Activated CD4-positive, alpha-beta memory T cell treated with anti-CD3 and anti-CD28 coated beads for 36 hours (primary cell): Measurements from ENCODE around the gene TAC1. TPM values are rescaled to one million over a fixed set of nuclear protein-coding genes. Genes with fewer than 3 reads are reported as not detected.
"Not testable (repeated sequence)": the region's sequence is repeated elsewhere in the genome, so short reads cannot be mapped to it uniquely, and the experiment has no call there.

Experiments used
- CTCF ChIA-PET: fragments of 350-600 bp; sonication (Branson Sonifier 250); formaldehyde crosslinking; loops from one replicate; lab custom pipeline; 2021; ENCODE audit warnings: antibody characterized with exemption, inconsistent platforms; lab: Charles Lee
- POLR2A ChIA-PET: fragments of 350-600 bp; sonication (Branson Sonifier 250); formaldehyde crosslinking; loops from one replicate; lab custom pipeline; 2021; ENCODE audit warnings: antibody characterized with exemption; lab: Charles Lee
- DNase-seq: peaks from one replicate; pipeline ENCODE4 v3.0.0-alpha.2; 2020
- H3K27ac Mint-ChIP-seq: one replicate; pipeline ENCODE4 v1.8.0; 2021; ENCODE audit warnings: mixed read lengths
- H3K27me3 Mint-ChIP-seq: one replicate; pipeline ENCODE4 v1.8.0; 2021; ENCODE audit warnings: mixed read lengths
- H3K36me3 Mint-ChIP-seq: one replicate; pipeline ENCODE4 v1.8.0; 2021; ENCODE audit warnings: mixed read lengths
- H3K4me1 Mint-ChIP-seq: one replicate; pipeline ENCODE4 v1.8.0; 2021; ENCODE audit warnings: low read depth, mixed read lengths
- H3K4me3 Mint-ChIP-seq: one replicate; pipeline ENCODE4 v1.8.0; 2021; ENCODE audit warnings: mild to moderate bottlenecking, mixed read lengths
- H3K9me3 Mint-ChIP-seq: one replicate; pipeline ENCODE4 v1.8.0; 2021; ENCODE audit warnings: mixed read lengths
- intact Hi-C: fragments of 100-400 bp; cut with micrococcal nuclease; formaldehyde crosslinking; loops from one replicate; pipeline ENCODE4 v1.15.1; 2023
- total RNA-seq, 2 experiments: library from RNA; stranded (reverse); gene quantifications; one replicate each; pipeline ENCODE4 v1.2.3, GENCODE V29; 2021

Gene TAC1
- total RNA-seq, 2 experiments from 2014 or later: not detected

GRCh38 chr7:97752215-97752614, 20.3 kb downstream of the TAC1 start:
- no peak overlapping the region for H3K27ac Mint-ChIP-seq
- ChIA-PET POLR2A (no interaction called here), CTCF (no interaction called here)
- no peaks in the 10 kb centered on the region for H3K9me3 Mint-ChIP-seq
- H3K4me3 Mint-ChIP-seq: no peak overlapping the region
- no peaks in the 10 kb centered on the region for H3K36me3 Mint-ChIP-seq
- peaks cover 3% of the 10 kb centered on the region for H3K27me3 Mint-ChIP-seq
- H3K4me1 Mint-ChIP-seq: no peaks in the 10 kb centered on the region
- intact Hi-C loops: no loop called here
- no peak for DNase-seq

- intact Hi-C loops: no loop called here
- peaks cover 2% of the 10 kb centered on the region for H3K27me3 Mint-ChIP-seq
These were observed 25.9 kb downstream of the TAC1 start for GRCh38 chr7:97757824-97758223.

GRCh38 chr7:97770850-97771249, 39.0 kb downstream of the TAC1 start:
- DNase-seq: no peak
- Mint-ChIP-seq H3K27ac (no peak overlapping the region), H3K4me3 (no peak overlapping the region), H3K9me3 (no peaks in the 10 kb centered on the region), H3K27me3 (peaks cover 2% of the 10 kb centered on the region), H3K36me3 (no peaks in the 10 kb centered on the region), H3K4me1 (no peaks in the 10 kb centered on the region)
- CTCF ChIA-PET: no interaction called here
- intact Hi-C loops: no loop called here
- POLR2A ChIA-PET: no interaction called here

More at GRCh38 chr7:97757824-97758223, 25.9 kb downstream of the TAC1 start:
- ChIA-PET POLR2A (no interaction called here), CTCF (no interaction called here)
- no peaks in the 10 kb centered on the region for H3K4me1 Mint-ChIP-seq
- no peak overlapping the region for H3K27ac Mint-ChIP-seq
- H3K36me3 Mint-ChIP-seq: no peaks in the 10 kb centered on the region
- no peak for DNase-seq
- no peaks in the 10 kb centered on the region for H3K9me3 Mint-ChIP-seq
- no peak overlapping the region for H3K4me3 Mint-ChIP-seq

GRCh38 chr7:97771576-97771975, 39.7 kb downstream of the TAC1 start:
- Mint-ChIP-seq H3K4me3 (no peak overlapping the region), H3K4me1 (no peaks in the 10 kb centered on the region), H3K27me3 (peaks cover 4% of the 10 kb centered on the region), H3K36me3 (no peaks in the 10 kb centered on the region), H3K27ac (no peak overlapping the region), H3K9me3 (no peaks in the 10 kb centered on the region)
- DNase-seq: no peak
- CTCF ChIA-PET: no interaction called here
- POLR2A ChIA-PET: no interaction called here
- intact Hi-C loops: no loop called here

- Mint-ChIP-seq H3K4me1 (no peaks in the 10 kb centered on the region), H3K27ac (no peak overlapping the region), H3K9me3 (no peaks in the 10 kb centered on the region), H3K36me3 (no peaks in the 10 kb centered on the region), H3K4me3 (no peak overlapping the region), H3K27me3 (peaks cover 4% of the 10 kb centered on the region)
- POLR2A ChIA-PET: no interaction called here
- no peak for DNase-seq
- CTCF ChIA-PET: no interaction called here
- intact Hi-C loops: no loop called here
These were observed 40.4 kb downstream of the TAC1 start for GRCh38 chr7:97772045-97772901.

- DNase-seq, POLR2A ChIA-PET, H3K4me1 Mint-ChIP-seq, H3K4me3 Mint-ChIP-seq, H3K27me3 Mint-ChIP-seq, H3K9me3 Mint-ChIP-seq, intact Hi-C loops, H3K36me3 Mint-ChIP-seq, H3K27ac Mint-ChIP-seq, CTCF ChIA-PET: not testable (repeated sequence)
These were observed 54.5 kb downstream of the TAC1 start for GRCh38 chr7:97786398-97786797.

Other genes with a start within 250 kb of the TAC1 start
- 100 to 1,000 TPM; 200 to 214 TPM for gene ASNS, start 140.3 kb downstream of the TAC1 start, total RNA-seq